Mesendoderm (in vitro differentiated cells): ENCODE results near the gene ICAM5.

Experiments used
- DNase-seq: peaks from one replicate; pipeline ENCODE4 v3.0.0; 2013
- H2AK5ac ChIP-seq: 2 replicates; pipeline ENCODE4 v1.6.1; 2013; ENCODE audit warnings: low read length, inconsistent platforms
- H2BK120ac ChIP-seq: 2 replicates; pipeline ENCODE4 v1.6.1; 2013; ENCODE audit warnings: low read depth, mild to moderate bottlenecking, low read length, moderate library complexity, mixed read lengths
- H2BK15ac ChIP-seq: replicated peaks from 2 replicates; pipeline ENCODE4 v1.6.1; 2013; ENCODE audit warnings: low read depth, mild to moderate bottlenecking, moderate library complexity
- H2BK5ac ChIP-seq: 2 replicates; pipeline ENCODE4 v1.6.1; 2013; ENCODE audit warnings: low read length, inconsistent platforms
- H3K18ac ChIP-seq: 2 replicates; pipeline ENCODE4 v1.6.1; 2013; ENCODE audit warnings: mild to moderate bottlenecking, low read length, mixed read lengths
- H3K23ac ChIP-seq: one replicate; pipeline ENCODE4 v1.6.1; 2013; ENCODE audit warnings: low read length
- H3K27ac ChIP-seq: 2 replicates; pipeline ENCODE4 v1.5.1; 2013; ENCODE audit warnings: low read depth, mild to moderate bottlenecking, inconsistent platforms, low read length, moderate library complexity
- H3K27me3 ChIP-seq: 2 replicates; pipeline ENCODE4 v1.6.1; 2013; ENCODE audit warnings: low read length, control low read depth, mild to moderate bottlenecking, inconsistent platforms; ENCODE audit not compliant: insufficient read depth, poor library complexity
- H3K36me3 ChIP-seq: 2 replicates; pipeline ENCODE4 v1.6.1; 2013; ENCODE audit warnings: low read length, inconsistent platforms; ENCODE audit not compliant: control insufficient read depth, insufficient read depth
- H3K4ac ChIP-seq: one replicate; pipeline ENCODE4 v1.6.1; 2013; ENCODE audit warnings: low read depth, mild to moderate bottlenecking, low read length, moderate library complexity
- H3K4me1 ChIP-seq: 2 replicates; pipeline ENCODE4 v1.6.1; 2013; ENCODE audit warnings: low read depth, low read length, inconsistent platforms; ENCODE audit not compliant: control insufficient read depth
- H3K4me2 ChIP-seq: 2 replicates; pipeline ENCODE4 v1.6.1; 2013; ENCODE audit warnings: low read length
- H3K4me3 ChIP-seq: 2 replicates; pipeline ENCODE4 v1.5.1; 2013; ENCODE audit warnings: mild to moderate bottlenecking, low read length
- H3K56ac ChIP-seq: one replicate; pipeline ENCODE4 v1.6.1; 2013; ENCODE audit warnings: low read length
- H3K79me1 ChIP-seq: 2 replicates; pipeline ENCODE4 v1.6.1; 2013; ENCODE audit warnings: low read length, inconsistent platforms
- H3K79me2 ChIP-seq: 2 replicates; pipeline ENCODE4 v1.6.1; 2013; ENCODE audit warnings: mild to moderate bottlenecking, low read length; ENCODE audit not compliant: control insufficient read depth, insufficient read depth
- H3K9ac ChIP-seq: 2 replicates; pipeline ENCODE4 v1.6.1; 2013; ENCODE audit warnings: low read length, inconsistent platforms
- H4K5ac ChIP-seq: one replicate; pipeline ENCODE4 v1.6.1; 2013; ENCODE audit warnings: low read length
- H4K8ac ChIP-seq: one replicate; pipeline ENCODE4 v1.6.1; 2013; ENCODE audit warnings: low read depth, mild to moderate bottlenecking, control low read depth, low read length, moderate library complexity
- WGBS: extraction: QIAGEN DNeasy Blood & Tissue Kit; methylation state at CpG from one replicate; pipeline ENCODE4 v1.1.7; 2013; ENCODE audit warnings: low lambda C conversion rate, missing lambda C conversion rate; ENCODE audit not compliant: insufficient coverage; ENCODE audit errors: extremely low coverage; 5-methylcytosine and 5-hydroxymethylcytosine counted together

The ICAM5 gene

GRCh38 chr19:10291554-10292205, 1.9 kb downstream of the ICAM5 start:
- Histone ChIP-seq H3K27me3 (peaks cover 52% of the 10 kb centered on the region), H3K23ac (no peak overlapping the region), H3K36me3 (no peaks in the 10 kb centered on the region), H2BK120ac (no peak overlapping the region), H3K9ac (peak overlapping the region; percentile 43), H3K4ac (no peak overlapping the region), H3K4me1 (peaks cover 5% of the 10 kb centered on the region), H4K8ac (no peak overlapping the region), H3K79me1 (no peaks in the 10 kb centered on the region), H3K4me3 (no peak overlapping the region), H3K18ac (no peak overlapping the region), H2AK5ac (no peak overlapping the region), H2BK15ac (no peak overlapping the region), H3K79me2 (no peaks in the 10 kb centered on the region), H3K27ac (no peak overlapping the region), H4K5ac (no peak overlapping the region), H3K56ac (peak overlapping the region; percentile 64), H2BK5ac (no peak overlapping the region), H3K4me2 (peak overlapping the region; percentile 59)
- WGBS, result no CpG with 5 or more reads among the region's 49 CpGs
- DNase-seq, result no peak

DNA sequence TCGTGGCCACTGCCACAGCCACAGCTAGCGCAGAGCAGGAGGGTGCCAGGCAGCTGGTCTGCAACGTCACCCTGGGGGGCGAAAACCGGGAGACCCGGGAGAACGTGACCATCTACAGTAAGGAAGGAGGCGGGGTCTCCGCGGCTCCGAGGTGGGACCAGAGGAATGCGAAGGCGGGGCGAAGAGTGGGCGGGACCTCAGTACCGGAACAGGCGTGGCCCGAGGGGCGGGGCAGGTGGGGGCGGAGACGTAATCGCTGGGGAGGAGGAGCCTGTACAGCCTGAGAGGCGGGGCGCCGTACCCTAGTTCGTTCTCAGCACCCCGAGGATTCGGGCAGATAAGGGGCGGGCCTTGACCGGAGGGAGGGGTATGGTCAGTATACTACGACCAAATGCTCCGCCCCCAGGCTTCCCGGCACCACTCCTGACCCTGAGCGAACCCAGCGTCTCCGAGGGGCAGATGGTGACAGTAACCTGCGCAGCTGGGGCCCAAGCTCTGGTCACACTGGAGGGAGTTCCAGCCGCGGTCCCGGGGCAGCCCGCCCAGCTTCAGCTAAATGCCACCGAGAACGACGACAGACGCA, 2.5 kb downstream of the ICAM5 start:
- Histone ChIP-seq H3K4ac (no peak overlapping the region), H3K4me1 (peaks cover 5% of the 10 kb centered on the region), H3K9ac (peak overlapping the region; percentile 5), H4K8ac (no peak overlapping the region), H3K18ac (no peak overlapping the region), H3K4me2 (peak overlapping the region; percentile 61), H3K56ac (peak overlapping the region; percentile 34), H3K23ac (no peak overlapping the region), H3K79me1 (no peaks in the 10 kb centered on the region), H3K36me3 (no peaks in the 10 kb centered on the region), H3K27ac (no peak overlapping the region), H3K79me2 (no peaks in the 10 kb centered on the region), H2AK5ac (no peak overlapping the region), H2BK5ac (no peak overlapping the region), H3K27me3 (peaks cover 53% of the 10 kb centered on the region), H2BK120ac (no peak overlapping the region), H2BK15ac (no peak overlapping the region), H4K5ac (no peak overlapping the region), H3K4me3 (no peak overlapping the region)
- WGBS, result no CpG with 5 or more reads among the region's 45 CpGs
- DNase-seq, result peak; percentile 89

- Histone ChIP-seq H3K18ac (no peak overlapping the region), H3K4me3 (no peak overlapping the region), H3K79me2 (no peaks in the 10 kb centered on the region), H2BK120ac (no peak overlapping the region), H3K4ac (no peak overlapping the region), H2BK15ac (no peak overlapping the region), H3K4me2 (peak overlapping the region; percentile 61), H4K5ac (no peak overlapping the region), H3K56ac (peak overlapping the region; percentile 34), H3K4me1 (peaks cover 5% of the 10 kb centered on the region), H3K36me3 (no peaks in the 10 kb centered on the region), H3K23ac (no peak overlapping the region), H2BK5ac (no peak overlapping the region), H2AK5ac (no peak overlapping the region), H4K8ac (no peak overlapping the region), H3K9ac (peak overlapping the region; percentile 5), H3K27me3 (peaks cover 46% of the 10 kb centered on the region), H3K27ac (no peak overlapping the region), H3K79me1 (no peaks in the 10 kb centered on the region)
- no CpG with 5 or more reads among the region's 56 CpGs for WGBS
- peak; percentile 44 for DNase-seq
Observed at GRCh38 chr19:10292789-10293636, 3.3 kb downstream of the ICAM5 start.

DNA sequence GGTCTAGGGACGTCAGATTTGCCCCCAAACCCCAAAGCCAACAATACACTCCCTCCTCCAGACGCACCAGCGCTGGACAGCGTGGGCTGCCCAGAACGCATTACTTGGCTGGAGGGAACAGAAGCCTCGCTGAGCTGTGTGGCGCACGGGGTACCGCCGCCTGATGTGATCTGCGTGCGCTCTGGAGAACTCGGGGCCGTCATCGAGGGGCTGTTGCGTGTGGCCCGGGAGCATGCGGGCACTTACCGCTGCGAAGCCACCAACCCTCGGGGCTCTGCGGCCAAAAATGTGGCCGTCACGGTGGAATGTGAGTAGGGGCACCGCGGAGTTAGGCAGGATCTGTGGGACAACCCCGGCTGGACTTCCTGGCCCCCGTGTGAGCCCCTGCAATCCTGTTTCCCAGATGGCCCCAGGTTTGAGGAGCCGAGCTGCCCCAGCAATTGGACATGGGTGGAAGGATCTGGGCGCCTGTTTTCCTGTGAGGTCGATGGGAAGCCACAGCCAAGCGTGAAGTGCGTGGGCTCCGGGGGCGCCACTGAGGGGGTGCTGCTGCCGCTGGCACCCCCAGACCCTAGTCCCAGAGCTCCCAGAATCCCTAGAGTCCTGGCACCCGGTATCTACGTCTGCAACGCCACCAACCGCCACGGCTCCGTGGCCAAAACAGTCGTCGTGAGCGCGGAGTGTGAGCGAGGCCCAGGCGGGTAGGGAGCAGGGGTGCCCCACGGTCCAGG, 4.0 kb downstream of the ICAM5 start:
- Histone ChIP-seq H2BK120ac (no peak overlapping the region), H3K9ac (no peak overlapping the region), H3K79me2 (no peaks in the 10 kb centered on the region), H3K4ac (no peak overlapping the region), H3K4me2 (no peak overlapping the region), H3K23ac (no peak overlapping the region), H3K4me1 (peaks cover 5% of the 10 kb centered on the region), H3K36me3 (no peaks in the 10 kb centered on the region), H3K79me1 (no peaks in the 10 kb centered on the region), H3K18ac (no peak overlapping the region), H2BK15ac (no peak overlapping the region), H2BK5ac (no peak overlapping the region), H4K8ac (no peak overlapping the region), H4K5ac (no peak overlapping the region), H3K27ac (no peak overlapping the region), H3K27me3 (peaks cover 46% of the 10 kb centered on the region), H3K56ac (no peak overlapping the region), H2AK5ac (no peak overlapping the region), H3K4me3 (no peak overlapping the region)
- DNase-seq, result no peak
- no CpG with 5 or more reads among the region's 49 CpGs for WGBS

GRCh38 chr19:10294368-10294697, 4.6 kb downstream of the ICAM5 start:
- peaks cover 45% of the 10 kb centered on the region for H3K27me3 ChIP-seq
- H3K36me3 ChIP-seq, result no peaks in the 10 kb centered on the region
- no peak overlapping the region for H2AK5ac ChIP-seq
- no peak overlapping the region for H4K5ac ChIP-seq
- no peak overlapping the region for H2BK5ac ChIP-seq
- DNase-seq, result peak; percentile 40
- H3K9ac ChIP-seq, result no peak overlapping the region
- no peak overlapping the region for H3K56ac ChIP-seq
- H2BK120ac ChIP-seq, result no peak overlapping the region
- H3K4me1 ChIP-seq, result peaks cover 5% of the 10 kb centered on the region
- no peaks in the 10 kb centered on the region for H3K79me1 ChIP-seq
- H3K4me2 ChIP-seq, result no peak overlapping the region
- no peak overlapping the region for H3K27ac ChIP-seq
- no peak overlapping the region for H3K18ac ChIP-seq
- H3K4ac ChIP-seq, result no peak overlapping the region
- no CpG with 5 or more reads among the region's 25 CpGs for WGBS
- no peak overlapping the region for H4K8ac ChIP-seq
- no peak overlapping the region for H2BK15ac ChIP-seq
- no peak overlapping the region for H3K23ac ChIP-seq
- no peaks in the 10 kb centered on the region for H3K79me2 ChIP-seq
- no peak overlapping the region for H3K4me3 ChIP-seq
